Neural crest cell (in vitro differentiated cells): ENCODE results near the gene DCUN1D3. TPM values are rescaled to one million over a fixed set of nuclear protein-coding genes. Genes with fewer than 3 reads are reported as not detected.
"Not testable (repeated sequence)": the region's sequence is repeated elsewhere in the genome, so short reads cannot be mapped to it uniquely, and the experiment has no call there.

ENCODE experiments used
- DNase-seq: peaks from one replicate; pipeline ENCODE4 v3.0.0; 2021; ENCODE audit warnings: low read depth, mixed read lengths, low spot score
- H3K27ac Mint-ChIP-seq: one replicate; pipeline ENCODE4 v1.8.0; 2021; ENCODE audit warnings: mild to moderate bottlenecking, mixed read lengths; ENCODE audit not compliant: unreplicated experiment
- H3K27me3 Mint-ChIP-seq: 2 replicates; pipeline ENCODE4 v1.8.0; 2021; ENCODE audit warnings: low read depth, mild to moderate bottlenecking, mixed read lengths
- H3K36me3 Mint-ChIP-seq: 2 replicates; pipeline ENCODE4 v1.8.0; 2021; ENCODE audit warnings: low read depth, mild to moderate bottlenecking, mixed read lengths
- H3K4me1 Mint-ChIP-seq: 2 replicates; pipeline ENCODE4 v1.8.0; 2021; ENCODE audit warnings: mixed read lengths
- H3K4me3 Mint-ChIP-seq: one replicate; pipeline ENCODE4 v1.8.0; 2021; ENCODE audit warnings: mild to moderate bottlenecking, mixed read lengths
- H3K9me3 Mint-ChIP-seq: 2 replicates; pipeline ENCODE4 v1.8.0; 2021; ENCODE audit warnings: mixed read lengths
- long read RNA-seq: library from polyadenylated mRNA; unstranded; transcript quantifications from one replicate; pipeline ENCODE4 v2.0.0, GENCODE V29; 2020
- total RNA-seq: library from RNA; stranded (reverse); gene quantifications from 2 replicates; pipeline ENCODE4 v1.2.1, GENCODE V29; 2021
- TF ChIP-seq, protein P1 (sequence below): fragments of 200-600 bp; sonication (generic); conservative IDR thresholded peaks from 2 replicates; pipeline ENCODE4 v1.5.0; 2021; ENCODE audit warnings: antibody characterized with exemption, mild to moderate bottlenecking

The DCUN1D3 gene, protein sequence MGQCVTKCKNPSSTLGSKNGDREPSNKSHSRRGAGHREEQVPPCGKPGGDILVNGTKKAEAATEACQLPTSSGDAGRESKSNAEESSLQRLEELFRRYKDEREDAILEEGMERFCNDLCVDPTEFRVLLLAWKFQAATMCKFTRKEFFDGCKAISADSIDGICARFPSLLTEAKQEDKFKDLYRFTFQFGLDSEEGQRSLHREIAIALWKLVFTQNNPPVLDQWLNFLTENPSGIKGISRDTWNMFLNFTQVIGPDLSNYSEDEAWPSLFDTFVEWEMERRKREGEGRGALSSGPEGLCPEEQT
- 13.4 and 13.5 TPM in 2 replicates for total RNA-seq
- long read RNA-seq = 0 reads

DNA sequence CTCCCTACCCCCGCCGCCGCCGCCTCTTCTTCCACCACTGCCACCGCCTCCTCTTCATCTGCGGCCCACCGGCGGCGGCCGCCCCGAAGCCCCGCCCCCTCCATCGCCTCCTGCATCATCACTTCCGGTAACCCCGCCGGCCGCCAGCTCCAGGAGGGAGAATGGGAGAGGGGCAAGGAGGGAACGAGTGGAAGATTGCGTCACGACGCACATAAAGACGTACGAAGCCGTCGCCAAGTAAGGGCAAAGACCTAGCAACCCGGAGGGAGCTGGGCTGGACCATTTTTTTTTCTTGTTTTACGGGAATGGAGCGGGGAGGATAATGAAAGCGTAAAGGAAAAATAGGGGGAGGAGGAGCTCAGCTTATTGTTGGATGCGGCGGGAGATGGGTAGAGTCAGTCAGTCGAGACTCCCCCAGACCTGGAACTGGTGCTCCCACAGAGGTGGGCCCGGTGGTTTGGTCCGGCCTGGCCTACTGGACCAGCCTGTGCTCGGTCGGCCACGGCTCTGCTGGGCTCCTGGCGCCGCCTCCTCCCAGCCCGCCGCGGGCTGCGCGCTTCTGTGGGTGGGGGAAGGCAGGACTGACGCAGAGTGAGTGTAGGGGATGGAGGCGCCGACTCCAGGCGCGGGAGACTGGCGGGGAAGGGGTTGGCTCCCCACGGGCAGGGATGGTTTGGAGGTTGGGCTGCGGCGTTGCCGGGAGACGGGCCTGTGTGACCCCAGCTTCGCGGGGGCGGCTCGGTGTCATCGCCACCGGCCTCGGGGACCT lies at the start of gene DCUN1D3, which contains the start of gene LYRM1:
Gene DCUN1D3 (minus strand): TSS at position 60 of the 769 bp plus-strand sequence. CDS start 37,820 bp downstream, outside the sequence.
Gene LYRM1 (plus strand): TSS at position 473 of the 769 bp plus-strand sequence. CDS start 14,785 bp downstream, outside the sequence.
- Mint-ChIP-seq H3K27ac (peak within 1 kb of the TSS; percentile 99), H3K4me1 (peaks cover 66% of the 10 kb centered on the region), H3K36me3 (peaks cover 4% of the 10 kb centered on the region), H3K4me3 (peak within 1 kb of the TSS; percentile 94), H3K27me3 (no peaks in the 10 kb centered on the region), H3K9me3 (no peaks in the 10 kb centered on the region)
- TF ChIP-seq, protein P1, sequence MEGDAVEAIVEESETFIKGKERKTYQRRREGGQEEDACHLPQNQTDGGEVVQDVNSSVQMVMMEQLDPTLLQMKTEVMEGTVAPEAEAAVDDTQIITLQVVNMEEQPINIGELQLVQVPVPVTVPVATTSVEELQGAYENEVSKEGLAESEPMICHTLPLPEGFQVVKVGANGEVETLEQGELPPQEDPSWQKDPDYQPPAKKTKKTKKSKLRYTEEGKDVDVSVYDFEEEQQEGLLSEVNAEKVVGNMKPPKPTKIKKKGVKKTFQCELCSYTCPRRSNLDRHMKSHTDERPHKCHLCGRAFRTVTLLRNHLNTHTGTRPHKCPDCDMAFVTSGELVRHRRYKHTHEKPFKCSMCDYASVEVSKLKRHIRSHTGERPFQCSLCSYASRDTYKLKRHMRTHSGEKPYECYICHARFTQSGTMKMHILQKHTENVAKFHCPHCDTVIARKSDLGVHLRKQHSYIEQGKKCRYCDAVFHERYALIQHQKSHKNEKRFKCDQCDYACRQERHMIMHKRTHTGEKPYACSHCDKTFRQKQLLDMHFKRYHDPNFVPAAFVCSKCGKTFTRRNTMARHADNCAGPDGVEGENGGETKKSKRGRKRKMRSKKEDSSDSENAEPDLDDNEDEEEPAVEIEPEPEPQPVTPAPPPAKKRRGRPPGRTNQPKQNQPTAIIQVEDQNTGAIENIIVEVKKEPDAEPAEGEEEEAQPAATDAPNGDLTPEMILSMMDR = no peak
- DNase-seq = peak; percentile 92

DNA sequence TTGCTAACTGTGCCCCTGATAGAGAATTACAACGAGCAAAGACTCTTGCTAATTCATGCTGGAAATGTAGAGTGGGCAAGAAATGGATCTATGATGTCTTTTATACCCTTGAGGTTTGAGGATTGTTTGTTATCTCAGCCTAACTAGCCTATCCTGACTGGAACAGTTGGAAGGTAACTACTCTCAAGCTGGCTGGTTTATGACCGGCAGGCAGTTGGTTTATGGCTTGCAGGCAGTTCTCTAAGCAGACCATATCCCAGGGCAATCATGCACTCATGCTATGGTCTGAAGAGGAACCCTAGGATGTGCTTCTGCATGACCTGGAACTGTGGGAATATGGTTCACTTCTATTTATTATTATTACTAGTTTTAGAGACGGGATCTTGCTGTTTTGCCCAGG lies 49.5 kb upstream of the DCUN1D3 start:
- Mint-ChIP-seq H3K27ac (no peak overlapping the region), H3K4me3 (no peak overlapping the region), H3K4me1 (no peaks in the 10 kb centered on the region), H3K27me3 (peaks cover 6% of the 10 kb centered on the region), H3K36me3 (no peaks in the 10 kb centered on the region), H3K9me3 (no peaks in the 10 kb centered on the region)
- TF ChIP-seq, protein P1 = no peak
- DNase-seq = no peak

DNA sequence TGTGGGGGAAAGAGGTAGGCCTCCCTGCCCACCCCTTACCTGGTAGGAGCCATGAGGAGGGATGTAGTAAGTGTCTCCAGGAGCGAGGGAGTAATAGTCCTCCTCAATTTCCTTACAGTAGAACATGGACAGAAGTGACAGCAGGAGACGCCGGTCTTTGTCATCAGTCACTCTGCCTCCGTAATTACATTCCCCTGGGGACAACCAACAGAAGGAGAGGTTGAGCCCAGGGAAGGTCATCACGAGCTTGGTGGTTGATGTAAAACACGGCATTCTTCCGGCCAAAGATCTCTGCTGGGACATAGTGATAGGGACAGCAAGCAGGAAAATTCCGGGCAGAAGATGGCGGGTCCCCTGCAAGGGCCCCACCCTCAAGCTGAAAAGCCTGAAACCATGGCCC lies 48.3 kb upstream of the DCUN1D3 start:
- H3K36me3 Mint-ChIP-seq = no peaks in the 10 kb centered on the region
- H3K27ac Mint-ChIP-seq = no peak overlapping the region
- H3K4me1 Mint-ChIP-seq = no peaks in the 10 kb centered on the region
- H3K27me3 Mint-ChIP-seq = peaks cover 6% of the 10 kb centered on the region
- no peak for DNase-seq
- TF ChIP-seq, protein P1 = no peak
- no peak overlapping the region for H3K4me3 Mint-ChIP-seq
- H3K9me3 Mint-ChIP-seq = no peaks in the 10 kb centered on the region

DNA sequence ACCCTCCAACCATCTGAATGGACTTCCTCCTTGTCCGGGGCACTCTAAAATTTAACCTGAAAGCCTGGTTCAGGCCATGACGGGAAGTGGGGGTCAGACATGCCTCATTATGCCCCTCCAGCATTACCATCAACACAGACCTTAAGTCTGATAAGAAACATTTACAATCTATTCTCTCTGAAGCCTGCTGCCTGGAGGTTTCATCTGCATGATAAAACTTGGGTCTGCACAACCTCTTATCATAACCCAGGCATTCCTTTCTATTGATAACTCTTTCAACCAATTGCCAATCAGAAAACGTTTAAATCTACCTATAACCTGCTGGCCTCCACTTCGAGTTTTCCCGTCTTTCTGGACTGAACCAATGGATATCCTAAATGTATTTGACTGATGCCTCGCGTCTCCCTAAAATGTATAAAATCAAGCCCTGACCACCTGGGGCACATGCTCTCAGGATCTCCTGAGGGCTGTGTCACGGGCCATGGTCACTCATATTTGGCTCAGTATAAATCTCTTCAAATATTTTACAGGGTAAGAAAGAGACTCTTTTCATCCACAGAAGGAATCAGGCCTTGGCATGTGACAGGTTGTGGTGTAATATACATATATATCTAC lies 46.0 kb upstream of the DCUN1D3 start:
- H3K27ac Mint-ChIP-seq = no peak overlapping the region
- no peak for DNase-seq
- H3K9me3 Mint-ChIP-seq = no peaks in the 10 kb centered on the region
- TF ChIP-seq, protein P1 = no peak
- H3K27me3 Mint-ChIP-seq = peaks cover 2% of the 10 kb centered on the region
- H3K4me3 Mint-ChIP-seq = no peak overlapping the region
- H3K4me1 Mint-ChIP-seq = no peaks in the 10 kb centered on the region
- no peaks in the 10 kb centered on the region for H3K36me3 Mint-ChIP-seq

DNA sequence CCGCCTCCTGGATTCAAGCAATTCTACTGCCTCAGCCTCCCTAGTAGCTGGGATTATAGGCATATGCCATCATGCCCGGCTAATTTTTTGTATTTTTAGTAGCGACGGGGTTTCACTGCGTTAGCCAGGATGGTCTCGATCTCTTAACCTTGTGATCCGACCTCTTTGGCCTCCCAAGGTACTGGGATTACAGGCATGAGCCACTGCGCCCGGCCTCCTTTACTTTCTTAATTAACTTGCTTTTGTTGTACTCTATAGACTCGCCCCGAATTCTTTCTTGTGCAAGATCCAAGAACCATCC lies 45.4 kb upstream of the DCUN1D3 start:
- H3K27me3 Mint-ChIP-seq, H3K9me3 Mint-ChIP-seq, H3K4me3 Mint-ChIP-seq, H3K4me1 Mint-ChIP-seq, H3K36me3 Mint-ChIP-seq, DNase-seq, H3K27ac Mint-ChIP-seq: not testable (repeated sequence)
